EL (cell line): ENCODE results near the gene AQP1.
A peak's percentile ranks its signal among the peaks of the same experiment; 100 is the strongest.

Source experiments
- DNase-seq: peaks from one replicate; pipeline ENCODE4 v3.0.0-alpha.2; 2016

The AQP1 gene

DNA sequence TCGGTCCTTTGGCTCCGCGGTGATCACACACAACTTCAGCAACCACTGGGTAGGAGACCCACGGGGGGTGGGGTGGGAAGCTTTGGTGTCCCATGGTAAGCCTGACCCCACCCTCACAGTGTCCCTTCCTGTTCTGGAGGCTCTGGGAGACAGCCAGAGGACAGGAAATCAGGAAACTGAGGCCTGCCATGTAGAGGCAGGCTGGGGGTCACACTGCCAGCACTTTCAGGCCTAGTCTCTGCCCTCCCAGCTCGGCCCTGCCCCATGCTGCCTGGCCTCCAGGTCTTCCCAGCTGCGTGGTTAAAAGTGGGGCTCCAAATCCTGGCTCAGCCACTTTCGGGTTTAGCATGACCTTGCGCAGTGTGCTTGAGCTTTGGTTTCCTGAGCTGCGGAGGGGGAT lies 10.9 kb downstream of the AQP1 start:
- DNase-seq, result no peak

DNA sequence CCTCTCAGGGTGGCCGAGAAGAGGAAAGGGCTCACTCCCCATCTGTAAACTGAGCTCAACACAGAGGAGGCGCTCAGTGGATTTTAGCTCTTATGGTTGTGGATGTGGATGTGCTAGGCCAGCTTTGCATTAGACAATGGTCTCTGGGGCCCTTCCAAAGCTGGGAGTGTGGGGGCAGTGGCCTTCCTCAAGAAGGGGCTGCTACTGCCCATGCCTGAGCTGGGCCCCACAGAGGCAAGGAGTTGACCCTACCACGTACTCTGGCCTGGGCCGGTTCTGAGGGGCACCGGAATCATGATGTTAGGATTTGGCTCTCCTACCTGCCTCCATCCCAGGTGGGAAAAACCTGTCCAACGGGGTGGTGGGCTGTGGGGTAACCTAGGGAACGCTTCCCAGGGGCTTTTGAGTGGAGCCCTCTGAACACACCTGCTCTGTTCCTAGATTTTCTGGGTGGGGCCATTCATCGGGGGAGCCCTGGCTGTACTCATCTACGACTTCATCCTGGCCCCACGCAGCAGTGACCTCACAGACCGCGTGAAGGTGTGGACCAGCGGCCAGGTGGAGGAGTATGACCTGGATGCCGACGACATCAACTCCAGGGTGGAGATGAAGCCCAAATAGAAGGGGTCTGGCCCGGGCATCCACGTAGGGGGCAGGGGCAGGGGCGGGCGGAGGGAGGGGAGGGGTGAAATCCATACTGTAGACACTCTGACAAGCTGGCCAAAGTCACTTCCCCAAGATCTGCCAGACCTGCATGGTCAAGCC lies 11.5 kb downstream of the AQP1 start:
- DNase-seq, result no peak

DNA sequence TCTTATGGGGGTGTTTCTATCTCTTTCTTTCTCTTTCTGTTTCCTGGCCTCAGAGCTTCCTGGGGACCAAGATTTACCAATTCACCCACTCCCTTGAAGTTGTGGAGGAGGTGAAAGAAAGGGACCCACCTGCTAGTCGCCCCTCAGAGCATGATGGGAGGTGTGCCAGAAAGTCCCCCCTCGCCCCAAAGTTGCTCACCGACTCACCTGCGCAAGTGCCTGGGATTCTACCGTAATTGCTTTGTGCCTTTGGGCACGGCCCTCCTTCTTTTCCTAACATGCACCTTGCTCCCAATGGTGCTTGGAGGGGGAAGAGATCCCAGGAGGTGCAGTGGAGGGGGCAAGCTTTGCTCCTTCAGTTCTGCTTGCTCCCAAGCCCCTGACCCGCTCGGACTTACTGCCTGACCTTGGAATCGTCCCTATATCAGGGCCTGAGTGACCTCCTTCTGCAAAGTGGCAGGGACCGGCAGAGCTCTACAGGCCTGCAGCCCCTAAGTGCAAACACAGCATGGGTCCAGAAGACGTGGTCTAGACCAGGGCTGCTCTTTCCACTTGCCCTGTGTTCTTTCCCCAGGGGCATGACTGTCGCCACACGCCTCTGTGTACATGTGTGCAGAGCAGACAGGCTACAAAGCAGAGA lies 12.2 kb downstream of the AQP1 start:
- no peak for DNase-seq

DNA sequence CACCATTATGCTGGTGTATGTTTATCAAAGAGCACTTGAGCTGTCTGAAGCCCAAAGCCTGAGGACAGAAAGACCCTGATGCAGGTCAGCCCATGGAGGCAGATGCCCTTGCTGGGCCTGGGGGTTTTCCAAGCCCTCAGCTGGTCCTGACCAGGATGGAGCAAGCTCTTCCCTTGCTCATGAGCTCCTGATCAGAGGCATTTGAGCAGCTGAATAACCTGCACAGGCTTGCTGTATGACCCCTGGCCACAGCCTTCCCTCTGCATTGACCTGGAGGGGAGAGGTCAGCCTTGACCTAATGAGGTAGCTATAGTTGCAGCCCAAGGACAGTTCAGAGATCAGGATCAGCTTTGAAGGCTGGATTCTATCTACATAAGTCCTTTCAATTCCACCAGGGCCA lies 13.0 kb downstream of the AQP1 start:
- DNase-seq, result no peak

- no peak for DNase-seq
These were observed 13.5 kb downstream of the AQP1 start for GRCh38 chr7:30925117-30925516.

DNA sequence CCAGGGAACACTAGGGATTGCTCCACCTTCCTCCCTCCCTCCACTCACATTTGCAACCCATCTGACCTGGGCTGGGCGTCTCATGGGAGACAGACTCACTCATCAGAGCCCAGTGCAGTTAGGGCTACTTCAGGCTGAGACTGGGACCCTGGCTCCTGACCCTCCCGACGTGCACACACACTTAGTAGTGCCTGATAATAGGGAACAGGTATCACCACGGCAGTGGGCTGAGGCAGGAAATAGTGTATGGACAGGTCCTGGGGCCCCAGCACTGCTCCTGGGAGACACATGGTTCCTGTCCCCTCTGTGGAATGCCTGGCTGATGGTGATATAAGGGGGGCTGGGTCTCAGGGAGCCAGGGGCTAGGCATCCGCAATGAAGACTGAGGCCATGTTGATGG lies 14.3 kb downstream of the AQP1 start:
- no peak for DNase-seq

DNA sequence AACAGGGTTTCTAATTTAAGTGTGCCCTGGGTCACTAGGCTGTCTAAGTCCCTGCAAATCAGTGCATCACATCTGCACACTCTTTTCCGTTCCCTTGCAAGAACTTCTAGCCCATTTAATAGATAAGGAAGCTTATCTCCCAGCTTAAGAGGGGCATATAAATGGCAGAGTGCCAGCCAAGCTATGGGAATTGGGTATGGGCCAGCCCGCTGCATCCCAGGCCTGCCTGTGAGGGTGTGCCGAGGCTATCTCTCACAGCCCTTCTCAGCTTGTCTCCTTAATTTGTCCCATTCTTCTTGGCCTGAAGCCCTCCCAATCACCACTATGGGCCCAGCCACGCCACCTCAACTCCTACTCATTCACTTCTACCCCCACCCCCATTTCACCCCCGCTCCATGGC lies 14.7 kb downstream of the AQP1 start:
- DNase-seq, result no peak

DNA sequence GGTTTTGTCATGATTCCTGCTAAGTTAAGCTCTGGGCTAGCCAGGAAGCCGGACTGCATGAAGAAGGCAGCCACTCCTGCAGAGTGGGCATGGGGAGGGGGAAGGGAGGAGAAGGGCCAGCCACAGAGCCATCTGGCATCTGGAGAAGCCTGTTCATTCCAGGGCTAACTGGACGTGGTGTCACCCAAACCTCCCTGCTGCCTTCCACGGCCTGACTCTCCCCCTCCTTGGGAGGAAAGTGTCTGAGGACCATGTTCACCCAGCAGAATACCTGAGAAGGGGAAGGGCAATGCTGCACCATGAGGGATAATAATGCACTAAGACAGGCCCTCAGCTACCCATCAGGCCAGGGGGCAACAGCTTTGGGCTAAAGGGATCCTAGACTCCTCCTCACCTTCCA lies 15.4 kb downstream of the AQP1 start:
- no peak for DNase-seq

DNA sequence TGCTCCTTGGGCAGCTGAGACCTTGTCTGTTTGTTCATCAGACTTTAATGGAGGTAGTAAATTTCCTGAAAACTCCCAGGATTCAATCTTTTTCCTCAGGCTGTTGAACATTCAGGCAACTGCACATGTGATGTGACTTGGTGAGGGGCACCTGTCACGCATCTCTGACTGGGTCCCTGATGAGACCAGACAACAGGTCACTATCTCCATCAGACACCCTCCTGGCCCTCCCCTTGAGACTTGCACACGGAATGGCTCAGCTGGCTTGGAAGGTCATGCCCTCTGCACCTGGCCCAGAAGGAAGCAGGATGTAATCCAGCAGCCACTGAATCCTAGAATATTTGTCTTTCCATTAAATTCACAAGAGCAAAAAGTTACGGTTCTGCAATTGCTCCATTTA lies 15.9 kb downstream of the AQP1 start:
- no peak for DNase-seq

DNA sequence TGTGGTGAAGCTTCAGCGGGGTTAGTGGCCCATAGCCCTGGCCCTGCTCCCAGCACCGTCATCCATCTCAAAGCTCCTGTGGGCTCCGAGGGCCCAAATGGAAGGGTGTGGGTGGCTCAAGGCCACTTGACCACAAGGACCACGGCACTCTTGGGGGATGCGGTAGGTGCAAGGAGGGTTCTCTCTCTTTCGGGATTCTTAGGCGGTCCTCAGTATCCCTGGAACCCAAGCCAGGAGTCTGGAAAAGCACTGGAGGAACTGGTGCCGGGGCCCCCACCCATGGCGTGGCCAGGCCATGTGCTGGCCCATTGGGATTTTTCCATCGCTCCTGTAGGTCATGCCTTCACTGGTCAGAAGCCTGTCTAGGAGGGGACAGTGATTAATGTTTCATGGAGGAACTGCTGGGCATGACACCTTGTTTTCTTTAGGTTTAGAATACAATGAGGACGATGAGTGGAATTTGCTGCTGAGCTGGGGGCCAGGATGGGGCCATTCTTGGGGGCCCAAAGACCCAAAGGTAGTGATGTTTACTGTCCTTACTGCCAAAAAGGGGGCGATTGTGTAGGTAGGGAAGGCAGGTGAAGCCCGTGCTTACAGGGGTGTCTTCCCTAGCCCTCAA lies 16.7 kb downstream of the AQP1 start:
- DNase-seq, result no peak

- DNase-seq, result no peak
These were observed 18.0 kb downstream of the AQP1 start for GRCh38 chr7:30929686-30930085.

DNA sequence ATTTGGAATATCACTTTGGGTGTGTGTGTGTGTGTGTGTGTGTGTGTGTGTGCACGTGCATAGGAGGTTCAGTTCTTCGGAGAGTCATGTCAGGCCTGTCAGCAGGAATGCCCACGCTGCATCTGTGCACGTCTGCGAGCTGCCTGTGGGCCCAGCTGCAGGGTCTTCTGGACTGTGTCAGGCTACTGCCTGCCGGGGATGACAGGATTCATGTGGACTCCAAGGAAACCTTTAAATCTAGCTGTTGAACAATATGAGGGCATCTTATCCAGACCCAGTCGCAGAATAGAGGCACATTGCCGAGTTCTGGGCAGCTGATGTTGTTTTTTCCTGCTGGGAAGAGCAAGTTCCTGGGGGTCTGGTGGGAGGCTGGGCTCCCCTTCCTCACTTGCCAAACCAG lies 19.0 kb downstream of the AQP1 start:
- no peak for DNase-seq

GRCh38 chr7:30931161-30931928 lies 19.7 kb downstream of the AQP1 start:
- peak; percentile 31 for DNase-seq

DNA sequence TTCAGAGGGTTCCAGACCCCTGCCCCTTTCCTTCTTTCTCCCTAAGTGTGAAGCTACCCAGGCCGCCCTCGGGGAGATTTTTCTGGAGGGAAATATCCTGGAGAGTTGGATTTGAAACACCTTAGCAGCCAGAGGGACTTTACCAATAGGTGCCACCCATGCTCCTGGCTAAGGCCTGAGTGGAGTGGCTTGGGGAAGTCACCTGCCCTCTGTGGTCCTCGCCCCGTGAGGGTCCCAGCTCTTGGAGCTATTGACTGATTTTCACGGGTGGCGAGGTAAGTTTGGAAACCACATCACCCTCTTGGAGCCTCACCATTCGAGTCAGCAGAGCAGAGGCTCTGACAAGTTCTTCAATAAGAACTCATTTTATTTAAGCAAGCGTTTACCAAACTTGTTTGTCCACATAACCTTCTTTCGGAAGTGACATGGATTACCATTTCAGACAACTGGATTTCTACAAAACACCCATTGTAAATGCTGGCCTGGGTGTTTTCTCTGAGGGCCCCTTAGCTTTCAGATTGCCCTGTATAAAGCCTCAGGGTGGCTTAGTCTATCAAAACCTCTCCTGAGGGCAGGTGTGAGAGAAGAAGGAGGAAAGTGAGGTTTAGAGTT lies 20.4 kb downstream of the AQP1 start:
- no peak for DNase-seq

GRCh38 chr7:30932562-30932961 lies 20.9 kb downstream of the AQP1 start:
- no peak for DNase-seq

- DNase-seq, result no peak
These were observed 21.7 kb downstream of the AQP1 start for GRCh38 chr7:30933124-30933974.

DNA sequence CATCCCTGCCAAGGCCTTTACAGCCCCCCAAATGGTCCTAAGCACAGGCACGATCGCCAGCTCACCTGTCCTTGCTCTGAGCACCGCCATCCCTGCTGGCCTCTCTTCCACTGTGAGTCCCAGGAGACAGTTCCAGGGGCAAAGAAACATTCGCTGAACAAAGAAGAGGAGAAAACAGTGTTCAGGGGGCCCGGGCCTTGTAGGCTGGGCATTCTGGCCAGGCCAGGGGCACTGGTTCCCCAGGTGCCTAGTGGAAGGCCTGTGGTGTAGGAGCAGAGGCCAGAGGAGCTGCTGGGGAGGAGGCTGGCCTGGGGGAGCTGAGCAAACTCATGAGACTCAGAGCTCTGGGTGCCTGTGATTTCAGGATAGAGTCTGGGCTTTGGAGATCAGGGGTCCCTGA lies 22.6 kb downstream of the AQP1 start:
- DNase-seq, result no peak

- DNase-seq, result no peak
These were observed 23.3 kb downstream of the AQP1 start for GRCh38 chr7:30934732-30935568.

DNA sequence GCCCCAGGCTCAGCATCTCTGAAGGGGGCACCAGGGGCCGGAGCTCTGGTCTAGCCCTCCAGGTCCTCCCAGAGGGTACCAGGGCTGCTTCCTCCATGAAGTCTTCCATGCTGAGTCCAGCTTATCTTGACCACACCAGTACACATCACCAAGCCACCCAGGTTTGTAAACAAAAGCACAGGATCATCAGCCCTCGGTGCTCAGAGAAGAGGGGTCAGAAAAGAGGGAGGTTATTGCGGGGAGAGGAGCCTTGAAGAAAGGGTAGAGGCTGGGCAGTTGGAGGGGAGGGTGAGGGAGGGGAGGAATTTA lies 23.9 kb downstream of the AQP1 start:
- no peak for DNase-seq

- no peak for DNase-seq
These were observed 25.1 kb downstream of the AQP1 start for GRCh38 chr7:30936650-30937245.

DNA sequence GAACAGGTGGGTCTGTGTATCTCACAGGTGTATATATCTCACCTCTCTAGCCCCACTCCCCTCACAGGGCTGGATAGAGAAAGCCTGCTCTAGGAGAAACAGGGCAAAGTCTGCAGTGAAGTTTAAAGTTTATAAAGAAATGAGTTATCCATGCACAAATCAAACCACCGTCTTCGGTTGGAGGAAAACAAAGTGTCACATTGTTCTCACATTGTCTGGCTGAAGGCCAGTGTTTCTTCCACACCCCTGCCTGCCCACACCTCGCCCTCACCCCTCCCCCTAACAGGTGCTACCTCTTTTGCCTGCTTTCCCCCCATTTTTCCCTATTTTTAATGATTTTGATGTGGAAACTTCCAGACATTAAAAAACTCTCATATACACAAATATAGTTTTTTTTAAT lies 25.8 kb downstream of the AQP1 start:
- DNase-seq, result no peak
